Measurements from ENCODE around the gene RPL27A.

Gene RPL27A

GRCh38 chr11:8723711-8724110, 41.1 kb downstream of the RPL27A start:
- DNase-seq: no peak

GRCh38 chr11:8724682-8725081, 42.1 kb downstream of the RPL27A start:
- no peak for DNase-seq

- DNase-seq: no peak
These were observed 43.8 kb downstream of the RPL27A start for GRCh38 chr11:8726395-8726794.

GRCh38 chr11:8728563-8728962, 46.0 kb downstream of the RPL27A start:
- DNase-seq: no peak

- no peak for DNase-seq
These were observed 46.5 kb downstream of the RPL27A start for GRCh38 chr11:8729067-8729466.

GRCh38 chr11:8729837-8730696, 47.5 kb downstream of the RPL27A start:
- no peak for DNase-seq

- DNase-seq: no peak
These were observed 48.1 kb downstream of the RPL27A start for GRCh38 chr11:8730697-8731020.

- DNase-seq: no peak
These were observed 49.2 kb downstream of the RPL27A start for GRCh38 chr11:8731647-8732323.

GRCh38 chr11:8732324-8732670, 49.7 kb downstream of the RPL27A start:
- DNase-seq: no peak

GRCh38 chr11:8732748-8733241, 50.2 kb downstream of the RPL27A start:
- DNase-seq: no peak

GRCh38 chr11:8733852-8734251, 51.3 kb downstream of the RPL27A start:
- DNase-seq: no peak

GRCh38 chr11:8735094-8735493, 52.5 kb downstream of the RPL27A start:
- no peak for DNase-seq

- DNase-seq: no peak
These were observed 56.8 kb downstream of the RPL27A start for GRCh38 chr11:8739309-8739793.
